Measurements from ENCODE around the gene ERP27. TPM values are rescaled to one million over a fixed set of nuclear protein-coding genes. Genes with fewer than 3 reads are reported as not detected.

The ERP27 gene
- total RNA-seq, 1 experiment from 2014 or later: 0.98 TPM

- POLR2A ChIA-PET: no interaction called here
- Mint-ChIP-seq H3K9me3 (ENCODE audit: unreplicated experiment) (no peaks in the 10 kb centered on the region), H3K4me1 (ENCODE audit: low read depth, unreplicated experiment) (peaks cover 8% of the 10 kb centered on the region), H3K36me3 (ENCODE audit: insufficient read depth, unreplicated experiment) (no peaks in the 10 kb centered on the region), H3K27me3 (ENCODE audit: insufficient read depth, unreplicated experiment) (no peaks in the 10 kb centered on the region), H3K27ac (ENCODE audit: unreplicated experiment) (no peak overlapping the region), H3K4me3 (ENCODE audit: unreplicated experiment) (no peak overlapping the region)
- Histone ChIP-seq H3K36me3 (ENCODE audit: control insufficient read depth, insufficient read depth, low read length) (no peaks in the 10 kb centered on the region), H3K4me1 (no peaks in the 10 kb centered on the region), H3K4me3 (ENCODE audit: low read depth, low read length) (no peak overlapping the region), H3K9me3 (no peaks in the 10 kb centered on the region), H3K27me3 (replicated peaks; ENCODE audit: control insufficient read depth, insufficient read depth, low read length) (no peaks in the 10 kb centered on the region)
- no peak for TF ChIP-seq CTCF (IDR thresholded peaks at IDR 0.05; ENCODE audit: insufficient read depth in 1 of 2, low read depth in 1 of 2, low read length in 1 of 2, severe bottlenecking in 1 of 2, unreplicated experiment in 1 of 2)
- no peak for DNase-seq
- CTCF ChIA-PET: no interaction called here
- no TSS peak for BruUV-seq (replicated peaks)
- intact Hi-C loops (cut with micrococcal nuclease; ENCODE audit: unreplicated experiment): no loop called here
Measured at GRCh38 chr12:14873440-14874185, 64.7 kb downstream of the ERP27 start.

GRCh38 chr12:14871886-14872285, 66.5 kb downstream of the ERP27 start:
- intact Hi-C loops (cut with micrococcal nuclease; ENCODE audit: unreplicated experiment): no loop called here
- ChIA-PET POLR2A (no interaction called here), CTCF (no interaction called here)
- H3K9me3 ChIP-seq: 0 out of 2 replicates have a peak, but pooled peaks cover 7% of the 10 kb centered on the region
- no peaks in the 10 kb centered on the region for H3K4me1 ChIP-seq
- no peak overlapping the region for H3K27ac Mint-ChIP-seq (ENCODE audit: unreplicated experiment)
- BruUV-seq (replicated peaks): no TSS peak
- DNase-seq: no peak
- no peaks in the 10 kb centered on the region for H3K36me3 Mint-ChIP-seq (ENCODE audit: insufficient read depth, unreplicated experiment)
- no peaks in the 10 kb centered on the region for H3K36me3 ChIP-seq (ENCODE audit: control insufficient read depth, insufficient read depth, low read length)
- H3K4me3 ChIP-seq (ENCODE audit: low read depth, low read length): no peak overlapping the region
- H3K9me3 Mint-ChIP-seq (ENCODE audit: unreplicated experiment): peaks cover 10% of the 10 kb centered on the region
- no peak overlapping the region for H3K4me3 Mint-ChIP-seq (ENCODE audit: unreplicated experiment)
- no peaks in the 10 kb centered on the region for H3K27me3 Mint-ChIP-seq (ENCODE audit: insufficient read depth, unreplicated experiment)
- peaks cover 8% of the 10 kb centered on the region for H3K4me1 Mint-ChIP-seq (ENCODE audit: low read depth, unreplicated experiment)
- no peaks in the 10 kb centered on the region for H3K27me3 ChIP-seq (replicated peaks; ENCODE audit: control insufficient read depth, insufficient read depth, low read length)
- no peak for TF ChIP-seq CTCF (IDR thresholded peaks at IDR 0.05; ENCODE audit: insufficient read depth in 1 of 2, low read depth in 1 of 2, low read length in 1 of 2, severe bottlenecking in 1 of 2, unreplicated experiment in 1 of 2)

- no peak for TF ChIP-seq CTCF (IDR thresholded peaks at IDR 0.05; ENCODE audit: insufficient read depth in 1 of 2, low read depth in 1 of 2, low read length in 1 of 2, severe bottlenecking in 1 of 2, unreplicated experiment in 1 of 2)
- H3K36me3 Mint-ChIP-seq (ENCODE audit: insufficient read depth, unreplicated experiment): no peaks in the 10 kb centered on the region
- H3K27ac Mint-ChIP-seq (ENCODE audit: unreplicated experiment): no peak overlapping the region
- H3K9me3 Mint-ChIP-seq (ENCODE audit: unreplicated experiment): peaks cover 10% of the 10 kb centered on the region
- H3K9me3 ChIP-seq: 0 out of 2 replicates have a peak, but pooled peaks cover 7% of the 10 kb centered on the region
- no peaks in the 10 kb centered on the region for H3K27me3 Mint-ChIP-seq (ENCODE audit: insufficient read depth, unreplicated experiment)
- H3K4me1 ChIP-seq: no peaks in the 10 kb centered on the region
- ChIA-PET POLR2A (no interaction called here), CTCF (no interaction called here)
- no peaks in the 10 kb centered on the region for H3K27me3 ChIP-seq (replicated peaks; ENCODE audit: control insufficient read depth, insufficient read depth, low read length)
- no peaks in the 10 kb centered on the region for H3K36me3 ChIP-seq (ENCODE audit: control insufficient read depth, insufficient read depth, low read length)
- no TSS peak for BruUV-seq (replicated peaks)
- H3K4me3 Mint-ChIP-seq (ENCODE audit: unreplicated experiment): no peak overlapping the region
- intact Hi-C loops (cut with micrococcal nuclease; ENCODE audit: unreplicated experiment): no loop called here
- peaks cover 8% of the 10 kb centered on the region for H3K4me1 Mint-ChIP-seq (ENCODE audit: low read depth, unreplicated experiment)
- H3K4me3 ChIP-seq (ENCODE audit: low read depth, low read length): no peak overlapping the region
- DNase-seq: no peak
Measured at GRCh38 chr12:14871247-14871646, 67.1 kb downstream of the ERP27 start.
